NCI-H187 (cell line): ENCODE data around the gene PKP3.
"Not testable (repeated sequence)": the region's sequence is repeated elsewhere in the genome, so short reads cannot be mapped to it uniquely, and the experiment has no call there.

Source experiments
- DNase-seq, 2 experiments: peaks; one replicate each; lab custom pipeline; 2025; lab: John Stamatoyannopoulos, UW

Gene PKP3

DNA sequence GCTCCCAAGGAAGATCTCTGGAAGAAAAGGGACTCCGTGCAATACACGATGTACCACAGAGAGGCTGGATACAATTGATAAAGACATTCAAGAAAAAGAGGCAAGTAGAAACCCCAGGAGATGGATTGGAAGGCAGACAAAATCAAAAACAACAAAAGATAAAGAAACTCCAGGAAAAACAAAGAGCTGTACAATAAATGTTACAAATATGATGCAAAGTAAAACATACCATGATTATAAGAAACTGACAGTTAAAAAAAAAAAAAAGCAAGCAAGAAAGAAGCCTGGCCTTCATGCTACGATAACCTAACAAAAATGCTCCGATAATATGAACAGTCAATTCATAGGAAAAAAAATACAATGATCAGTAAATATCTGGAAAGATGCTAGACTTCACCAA is 31.3 kb downstream of the PKP3 start:
- no peak for DNase-seq

DNA sequence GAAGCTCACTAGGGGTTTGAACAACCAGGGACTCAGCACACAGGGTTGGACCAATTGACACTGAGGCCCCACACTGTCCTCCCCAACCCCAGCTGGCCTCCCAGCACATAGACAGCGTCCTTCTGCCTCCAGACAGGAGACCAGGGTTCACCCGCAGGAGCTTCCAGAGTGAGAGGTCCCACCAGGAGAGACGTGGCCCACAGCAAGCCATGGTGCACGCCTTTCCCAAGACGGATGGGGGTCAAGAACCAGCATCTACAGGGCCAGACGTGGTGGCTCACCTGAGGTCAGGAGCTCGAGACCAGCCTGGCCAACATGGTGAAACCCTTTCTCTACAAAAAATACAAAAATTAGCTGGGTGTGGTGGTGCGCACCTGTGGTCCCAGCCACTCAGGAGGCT is 32.8 kb downstream of the PKP3 start:
- DNase-seq: no peak

DNA sequence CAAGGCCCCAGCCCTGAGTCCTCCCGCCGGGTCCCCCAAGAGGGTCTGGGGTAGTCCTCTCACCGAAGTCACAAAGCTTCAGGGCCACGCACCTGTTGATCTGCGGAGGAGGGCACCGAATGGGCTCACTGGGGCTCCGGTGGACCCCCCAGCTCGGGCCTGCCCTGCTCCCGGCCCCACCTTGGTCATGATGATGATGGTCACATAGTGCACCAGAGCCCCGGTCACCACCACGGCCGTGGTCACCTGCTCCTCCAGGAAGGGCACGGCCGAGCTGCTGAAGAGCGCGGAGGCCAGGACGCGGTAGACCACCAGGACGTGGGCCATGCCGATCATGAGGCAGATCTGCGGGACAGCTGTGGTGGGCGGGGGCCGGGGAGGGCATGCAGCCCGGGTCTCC is 34.3 kb downstream of the PKP3 start:
- DNase-seq: no peak

DNA sequence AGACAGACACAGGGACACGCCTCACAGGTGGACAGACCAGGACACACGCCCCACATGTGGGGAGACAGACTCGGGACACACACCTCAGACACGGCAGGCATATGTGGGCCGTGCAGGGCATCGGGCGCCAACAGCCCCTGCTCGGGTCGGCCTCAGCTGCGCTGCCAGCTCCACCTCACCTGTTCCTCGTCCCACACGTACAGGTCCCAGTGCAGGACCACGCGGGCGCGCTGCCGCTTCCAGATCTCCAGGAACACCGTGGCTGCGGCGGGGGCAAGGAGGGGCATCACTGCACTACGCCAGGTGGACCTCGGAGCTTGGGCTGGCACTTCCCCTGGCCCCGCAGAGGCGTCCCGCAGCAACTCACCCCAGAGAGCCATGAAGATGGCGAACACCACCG is 35.4 kb downstream of the PKP3 start:
- no peak for DNase-seq

DNA sequence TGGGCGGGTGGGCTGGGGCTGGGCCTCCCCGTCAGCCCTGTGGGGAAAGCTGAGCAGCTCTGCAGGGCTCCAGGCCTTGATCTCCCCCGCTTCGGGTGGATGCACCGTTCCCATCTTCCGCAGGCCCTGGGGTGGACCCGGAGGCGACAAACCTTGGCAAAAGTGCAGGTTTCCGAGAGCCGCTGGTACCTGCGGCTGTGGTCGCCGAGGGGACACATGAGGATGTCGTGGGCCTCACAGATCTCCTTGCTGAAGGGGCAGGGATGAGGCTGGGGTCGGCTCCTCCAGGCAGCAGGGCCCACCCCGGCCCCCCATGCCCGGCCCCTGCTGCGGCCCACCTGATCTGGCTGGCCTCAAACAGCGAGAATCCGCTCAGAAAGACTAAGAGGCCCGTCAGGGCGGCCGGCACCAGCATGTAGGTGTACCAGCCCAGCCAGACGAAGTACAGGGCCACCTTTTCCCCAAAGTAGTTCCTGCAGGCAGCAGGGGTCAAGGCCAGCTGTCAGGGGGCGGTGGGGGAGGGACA is 36.0 kb downstream of the PKP3 start:
- no peak for DNase-seq

DNA sequence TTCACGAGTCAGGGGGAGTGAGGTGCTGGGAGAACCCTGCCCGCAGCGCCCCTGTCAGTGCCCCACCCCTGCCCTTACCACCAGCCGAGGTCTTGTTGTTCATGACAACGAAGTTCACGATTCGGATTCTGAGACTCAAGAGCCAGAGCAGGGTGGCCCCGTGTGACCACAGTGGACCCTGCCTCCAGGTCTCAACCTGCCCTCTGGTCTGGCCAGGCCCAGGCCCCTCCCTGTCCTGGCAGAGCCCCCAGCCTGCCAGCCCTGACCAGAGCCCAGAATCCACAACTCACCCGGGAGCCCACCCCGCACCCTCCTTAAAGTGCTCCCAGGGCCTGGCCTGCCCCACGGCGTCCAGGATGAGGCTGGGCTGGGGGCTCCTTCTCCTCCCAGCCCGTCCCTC is 37.9 kb downstream of the PKP3 start:
- DNase-seq: no peak

DNA sequence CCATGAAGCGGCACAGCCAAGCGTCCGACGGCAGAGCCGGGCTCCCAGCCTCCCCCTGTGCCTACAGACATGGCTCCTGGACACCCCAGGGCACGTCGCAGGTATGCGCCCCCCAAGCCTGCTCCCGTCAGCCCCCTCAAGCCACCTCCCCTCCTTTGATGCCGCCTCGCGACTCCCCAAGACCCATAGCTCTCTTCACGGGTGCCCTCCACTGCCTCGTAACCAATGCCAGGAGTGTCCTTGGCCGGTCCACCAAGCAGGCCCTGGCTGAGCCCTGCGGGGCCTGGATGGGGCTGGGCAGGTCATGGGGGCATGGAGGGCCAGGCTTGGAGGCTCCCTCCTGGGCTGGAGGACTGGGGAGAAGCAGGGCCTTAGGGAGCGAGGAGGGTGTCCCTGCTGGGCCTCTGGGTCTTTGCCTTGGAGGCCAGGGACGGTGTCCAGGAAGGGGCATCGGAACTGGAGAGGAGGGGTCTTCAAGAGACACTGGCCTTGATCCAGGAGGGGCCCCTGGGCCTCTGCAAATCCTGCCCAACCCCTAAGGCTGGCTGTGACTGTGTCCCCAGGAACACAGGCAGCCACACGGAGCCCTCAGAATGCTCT is 38.6 kb downstream of the PKP3 start:
- DNase-seq: no peak

DNA sequence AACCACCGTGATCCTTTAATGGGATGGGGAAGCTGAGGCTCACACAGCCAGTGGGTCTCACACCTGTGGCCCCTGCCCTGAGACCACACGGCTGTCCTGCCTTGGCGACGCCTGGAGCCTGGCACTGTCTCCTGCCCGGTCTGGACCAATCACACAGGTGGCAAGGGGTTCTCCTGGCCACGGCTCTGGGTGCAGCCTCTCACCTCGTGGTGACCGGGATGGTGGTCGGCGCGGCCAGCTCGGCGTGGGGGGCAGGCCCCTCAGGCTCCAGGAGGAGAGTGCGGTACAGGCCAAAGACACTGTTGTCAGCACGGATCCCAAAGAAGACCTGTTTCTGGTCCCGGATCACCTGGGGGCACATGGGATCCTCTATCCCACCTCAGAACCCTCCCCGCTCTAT is 39.1 kb downstream of the PKP3 start:
- DNase-seq: no peak

DNA sequence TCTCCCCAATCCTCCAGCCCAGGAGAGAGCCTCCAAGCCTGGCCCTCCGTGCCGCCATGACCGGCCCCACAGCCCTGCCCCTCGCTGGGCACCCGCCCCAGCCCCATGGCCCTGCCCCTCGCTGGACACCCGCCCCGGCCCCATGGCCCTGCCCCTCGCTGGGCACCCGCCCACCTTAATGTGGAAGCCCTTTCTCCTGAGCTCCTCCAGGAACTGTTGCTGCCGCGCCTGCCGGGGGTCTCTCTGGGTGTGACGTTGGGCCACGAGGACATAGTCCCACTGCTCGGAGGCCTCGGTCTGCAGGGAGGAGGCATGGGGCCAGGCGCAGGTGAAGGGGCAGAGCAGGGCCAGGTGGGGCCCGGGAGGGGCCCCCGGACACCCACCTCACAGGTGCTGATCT is 39.6 kb downstream of the PKP3 start:
- no peak for DNase-seq

DNA sequence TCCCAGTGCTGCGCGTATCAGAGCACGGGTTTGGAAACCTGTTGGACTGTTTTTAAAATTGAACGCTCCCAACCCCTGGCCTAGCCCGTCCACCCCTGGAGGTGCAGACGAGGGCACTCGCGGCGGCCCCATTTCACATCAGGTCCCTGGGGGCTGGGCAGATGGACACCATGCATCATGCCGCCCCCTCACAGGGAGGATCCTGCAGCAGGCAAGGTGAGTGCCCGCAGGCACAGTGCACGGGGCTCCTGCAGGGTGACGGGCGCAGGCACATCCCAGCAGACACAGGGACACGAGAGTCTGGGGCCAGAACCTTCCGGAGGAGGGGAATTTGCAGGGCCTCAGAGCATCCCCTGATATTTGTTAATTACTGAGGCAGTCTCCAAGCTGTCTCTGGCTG is 40.5 kb downstream of the PKP3 start:
- no peak for DNase-seq

DNA sequence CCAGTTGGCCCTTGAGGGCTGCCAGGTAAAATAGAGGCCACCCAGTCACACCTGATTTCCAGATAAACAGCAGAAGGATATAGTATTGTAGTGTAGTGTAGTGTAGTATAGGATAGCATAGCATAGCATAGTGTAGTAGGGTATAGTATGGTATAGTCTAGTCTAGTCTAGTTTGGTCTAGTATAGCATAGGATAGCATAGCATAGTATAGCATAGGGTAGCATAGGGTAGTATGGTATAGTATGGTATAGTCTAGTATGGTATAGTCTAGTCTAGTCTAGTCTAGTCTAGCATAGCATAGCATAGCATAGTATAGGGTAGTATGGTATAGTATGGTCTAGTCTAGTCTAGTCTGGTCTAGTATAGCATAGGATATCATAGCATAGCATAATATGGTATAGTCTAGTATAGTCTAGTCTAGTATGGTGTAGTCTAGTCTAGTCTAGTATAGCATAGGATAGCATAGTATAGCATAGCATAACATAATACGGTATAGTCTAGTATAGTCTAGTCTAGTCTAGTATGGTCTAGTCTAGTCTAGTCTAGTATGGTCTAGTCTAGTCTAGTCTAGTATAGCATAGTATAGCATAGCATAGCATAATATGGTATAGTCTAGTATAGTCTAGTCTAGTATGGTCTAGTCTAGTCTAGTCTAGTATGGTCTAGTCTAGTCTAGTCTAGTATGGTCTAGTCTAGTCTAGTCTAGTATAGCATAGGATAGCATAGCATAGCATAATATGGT is 41.2 kb downstream of the PKP3 start:
- DNase-seq: not testable (repeated sequence)

DNA sequence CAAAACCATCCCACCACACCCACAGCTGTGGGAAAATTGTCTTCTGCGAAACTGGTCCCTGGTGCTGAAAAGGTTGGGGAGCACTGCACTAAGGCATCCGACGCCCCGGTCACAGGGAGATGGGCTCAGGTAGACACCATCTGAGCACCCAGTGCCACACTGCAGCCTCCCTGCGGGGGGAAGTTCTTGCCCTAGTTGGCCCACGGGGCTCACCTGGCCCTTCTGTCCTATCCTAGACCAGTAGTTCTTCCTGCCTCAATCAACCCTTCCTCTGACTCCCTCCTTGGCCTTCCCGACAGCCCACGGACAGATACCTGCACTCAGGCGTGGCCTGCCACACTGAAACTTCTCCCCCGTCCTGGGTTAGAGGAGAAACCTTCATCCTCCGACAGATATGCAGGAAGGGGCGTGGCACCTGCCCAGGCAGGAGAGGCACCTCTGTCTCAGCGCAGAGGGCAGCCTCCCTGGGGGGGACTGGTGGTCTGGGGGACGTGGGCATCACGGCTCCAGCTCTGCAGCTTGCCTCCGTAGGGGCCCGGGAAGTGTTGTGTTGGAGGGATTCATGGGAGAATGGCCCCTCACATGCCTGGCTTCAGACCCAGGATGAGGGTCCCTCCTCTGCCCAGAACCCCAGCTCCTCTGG is 43.3 kb downstream of the PKP3 start:
- no peak for DNase-seq

DNA sequence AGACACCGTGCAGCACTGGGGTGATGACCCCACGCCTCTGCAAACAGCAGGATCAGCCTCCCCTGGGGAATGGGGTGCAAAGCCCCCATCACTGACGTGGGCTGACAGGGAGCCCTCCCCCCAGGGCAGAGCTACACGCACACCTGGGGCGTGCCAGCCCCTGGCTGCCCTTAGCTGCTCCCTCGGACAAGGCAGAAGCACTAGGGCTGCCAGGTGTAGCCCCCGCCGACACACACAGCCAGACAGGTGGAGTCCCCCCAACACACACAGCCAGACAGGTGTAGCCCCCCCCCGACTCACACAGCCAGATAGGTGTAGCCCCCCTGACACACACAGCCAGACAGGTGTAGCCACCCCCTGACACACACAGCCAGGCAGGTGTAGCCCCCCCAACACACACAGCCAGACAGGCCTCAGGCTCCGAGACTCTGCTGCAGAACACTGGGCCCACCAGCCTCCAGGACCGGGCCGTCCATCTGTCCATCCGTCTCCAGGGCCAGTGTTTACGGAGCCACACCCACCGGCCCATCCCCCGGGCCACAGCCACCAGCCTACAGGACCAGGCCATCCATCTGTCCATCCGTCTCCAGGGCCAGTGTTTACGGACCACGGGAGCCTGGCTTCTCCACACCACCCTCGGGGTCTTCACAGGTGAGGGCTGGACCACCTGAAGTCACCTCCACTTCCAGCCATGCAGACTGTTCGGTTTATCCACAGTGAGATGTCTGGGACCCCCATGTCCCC is 44.3 kb downstream of the PKP3 start:
- DNase-seq: no peak

DNA sequence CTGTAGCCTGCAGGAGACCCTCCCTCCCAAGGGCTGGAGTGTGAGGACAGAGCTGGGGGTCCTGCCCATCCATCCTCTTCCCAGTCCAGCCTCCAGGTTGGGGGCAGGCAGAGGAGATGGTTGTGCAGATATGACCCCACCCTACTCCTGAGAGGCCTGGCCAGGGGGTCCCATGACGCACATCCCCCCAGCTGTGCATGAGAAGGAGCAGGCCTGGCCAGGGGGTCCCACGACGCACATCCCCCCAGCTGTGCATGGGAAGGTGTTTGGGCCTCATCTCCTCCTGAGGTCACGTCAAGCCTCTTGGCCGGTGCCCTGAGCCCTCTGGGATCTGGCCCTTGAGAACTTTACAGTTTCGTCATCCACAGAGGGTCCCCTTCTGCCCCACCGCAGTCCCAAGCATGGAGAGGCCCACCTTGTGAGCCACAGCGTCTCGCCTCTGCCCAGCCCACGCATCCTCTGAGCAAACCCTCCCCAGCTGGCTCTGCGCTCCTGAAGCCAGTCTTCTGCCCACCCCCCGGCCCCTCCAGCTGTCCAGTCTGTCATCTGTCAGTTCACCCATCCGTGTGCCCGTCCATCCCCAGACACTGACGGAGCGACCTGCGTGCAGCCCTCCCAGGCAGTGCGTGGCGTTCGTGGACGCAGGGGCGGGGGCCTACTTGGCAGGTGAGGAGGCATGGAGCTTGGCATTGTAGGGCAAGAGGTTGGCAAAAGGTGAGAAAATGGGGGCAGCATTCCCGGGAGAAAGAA is 45.5 kb downstream of the PKP3 start:
- DNase-seq: no peak

DNA sequence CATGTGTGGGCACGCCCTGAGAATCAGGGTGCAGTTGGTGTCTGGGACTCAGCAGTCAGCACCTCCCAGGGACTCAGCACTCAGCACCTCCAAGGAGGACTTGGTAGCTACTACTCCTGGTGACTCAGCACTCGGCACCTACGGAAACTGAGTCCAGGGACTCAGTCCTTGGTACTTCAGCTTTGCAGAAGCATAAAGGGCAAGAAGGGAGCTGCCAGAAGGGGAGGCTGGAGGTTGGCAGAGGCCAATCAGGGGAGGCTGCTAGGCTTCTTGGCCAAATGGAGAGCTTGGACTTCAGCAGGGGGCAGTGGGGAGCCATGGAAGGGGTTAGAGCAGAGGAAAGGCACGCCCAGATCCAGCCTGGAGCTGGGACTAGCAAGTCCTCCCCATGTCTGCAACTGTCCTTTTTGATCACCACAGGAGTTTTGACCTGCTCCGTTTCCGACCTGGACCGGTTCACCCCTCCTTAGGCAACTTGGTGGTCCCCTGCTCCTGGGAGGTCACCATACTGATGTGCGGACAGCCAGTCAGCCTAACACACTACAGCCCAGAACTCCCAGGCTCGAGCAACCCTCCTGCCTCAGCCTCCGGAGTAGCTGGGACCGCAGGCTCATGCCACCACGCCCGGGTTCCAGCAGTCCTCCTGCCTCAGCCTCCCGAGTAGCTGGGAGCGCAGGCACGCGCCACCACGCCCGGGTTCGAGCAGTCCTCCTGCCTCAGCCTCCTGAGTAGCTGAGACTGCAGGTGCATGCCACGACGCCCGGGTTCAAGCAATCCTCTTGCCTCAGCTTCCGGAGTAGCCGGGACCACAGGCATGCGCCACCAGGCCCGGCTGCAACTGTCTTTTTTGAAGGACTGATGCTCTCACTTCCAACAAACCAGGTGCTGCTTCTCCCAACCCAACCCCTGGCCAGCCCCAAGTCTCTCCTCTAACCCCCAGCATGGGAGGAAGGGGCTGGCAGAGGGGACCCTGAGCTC is 46.3 kb downstream of the PKP3 start:
- no peak for DNase-seq

DNA sequence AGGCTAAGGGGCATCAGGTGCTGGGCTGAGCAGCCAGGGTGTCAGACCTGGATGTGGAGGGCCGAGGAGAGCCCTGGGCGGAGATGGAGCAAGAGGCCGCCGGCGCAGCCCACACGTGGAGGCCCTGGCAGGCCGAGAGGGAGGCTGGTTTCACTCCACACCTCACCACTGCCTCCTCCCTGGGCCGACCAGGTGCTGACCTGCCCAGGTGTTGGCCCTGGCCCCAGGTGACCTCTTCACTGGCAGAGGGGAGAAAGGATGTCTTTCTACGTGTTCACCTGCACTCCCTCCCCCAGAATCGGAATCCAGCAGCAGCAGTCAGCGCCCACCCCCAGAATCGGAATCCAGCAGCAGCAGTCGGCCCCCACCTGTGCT is 47.0 kb downstream of the PKP3 start:
- DNase-seq: no peak

DNA sequence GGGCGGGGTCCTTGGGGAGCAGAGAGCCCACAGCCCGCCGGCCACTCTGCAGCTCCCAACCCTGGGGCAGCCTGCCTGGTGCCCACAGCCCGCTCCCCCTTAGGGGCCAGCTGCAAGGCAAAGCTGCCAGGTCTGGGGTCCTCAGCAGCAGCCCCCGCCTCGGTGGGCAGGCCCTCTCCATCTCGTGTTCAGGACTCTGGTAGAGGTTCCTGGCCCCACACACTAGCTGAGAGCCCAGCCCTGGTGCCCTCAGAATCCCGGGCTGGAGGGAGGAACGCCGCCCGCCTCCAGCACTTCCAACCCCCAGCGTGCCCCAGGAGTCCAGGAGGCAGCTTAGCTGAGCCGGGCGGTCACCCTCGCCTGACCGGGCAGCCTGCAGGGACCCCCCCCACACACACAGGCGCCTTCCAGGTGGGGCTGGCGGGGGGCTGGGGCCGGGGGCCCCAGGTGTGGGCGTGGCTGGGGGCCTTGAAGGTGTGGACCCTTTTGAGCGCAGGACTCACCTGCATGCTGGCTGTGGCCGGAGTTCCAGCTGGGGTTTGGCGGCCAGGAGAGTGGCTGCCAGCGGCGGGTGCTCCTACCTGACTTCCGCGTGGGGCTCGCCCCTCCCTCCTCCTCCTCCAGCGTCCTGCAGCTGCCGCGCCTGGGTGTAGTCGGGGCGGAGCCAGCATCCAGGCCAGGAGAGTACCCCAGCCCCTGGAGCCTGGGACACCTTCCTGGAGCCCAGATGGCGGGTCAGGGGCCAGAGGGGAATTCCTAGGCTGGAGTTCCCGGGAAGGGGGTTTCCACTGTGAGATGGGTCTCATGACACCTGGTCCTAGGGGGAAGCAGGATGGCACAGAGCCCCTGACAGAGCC is 47.6 kb downstream of the PKP3 start, which contains the start of gene ANO9:
Gene ANO9, minus strand, starts transcription at position 594 of the 857 bp plus-strand sequence. Its CDS starts 85 bp downstream, at position 509.
- DNase-seq: peak; percentile 29 to 84

DNA sequence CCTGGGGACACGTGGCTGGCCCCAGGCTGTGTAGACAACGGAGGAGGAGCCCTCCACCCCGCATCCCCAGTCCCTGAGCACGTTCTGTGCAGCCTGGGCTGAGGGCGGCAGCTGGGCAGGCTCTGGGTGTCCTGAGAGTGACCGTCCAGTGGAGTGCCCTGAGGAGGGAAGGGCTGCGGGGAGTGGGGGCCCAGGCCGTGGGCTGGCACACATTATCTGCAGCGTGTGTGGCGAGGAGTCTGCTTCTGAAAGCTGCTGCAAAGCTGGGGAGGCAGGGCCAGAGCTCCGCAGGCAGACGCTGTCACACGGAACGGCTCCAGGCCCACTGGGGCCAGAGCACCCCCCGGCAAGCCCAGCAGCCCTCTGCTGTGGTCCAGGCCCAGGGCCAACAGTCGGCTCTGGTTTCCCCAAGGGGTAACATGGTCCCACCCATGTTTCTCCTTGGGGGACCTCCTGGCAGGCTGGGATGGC is 48.6 kb downstream of the PKP3 start:
- DNase-seq: no peak

DNA sequence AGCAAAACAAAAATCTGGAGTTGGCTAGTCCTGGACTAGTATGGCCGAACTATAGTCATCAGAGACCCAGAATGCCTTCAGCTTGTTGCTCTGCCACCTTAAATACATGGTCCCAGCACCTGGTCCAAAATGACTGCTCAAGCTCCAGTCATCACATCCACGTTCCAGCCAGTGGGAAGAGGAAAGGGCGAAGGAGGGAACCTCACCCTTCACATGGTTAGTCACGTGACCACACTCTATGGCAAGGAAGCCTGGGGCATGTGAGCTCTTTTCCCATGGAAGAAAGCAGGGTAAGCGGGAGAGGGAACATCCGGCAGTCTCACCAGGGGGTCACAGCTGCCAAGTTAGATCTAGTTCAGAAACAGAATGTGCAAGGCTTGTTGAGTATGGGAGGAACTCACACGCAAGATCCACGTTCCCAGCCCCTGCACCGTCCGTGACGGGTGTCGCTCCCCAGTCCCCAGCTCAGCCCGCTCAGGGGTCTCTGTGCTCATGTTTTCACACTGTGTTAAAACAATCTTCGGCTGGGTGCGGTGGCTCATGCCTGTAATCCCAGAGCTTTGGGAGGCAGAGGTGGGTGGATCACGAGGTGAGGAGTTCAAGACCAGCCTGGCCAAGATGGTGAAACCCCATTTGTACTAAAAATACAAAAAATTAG is 49.7 kb downstream of the PKP3 start:
- peak; percentile 70 to 76 for DNase-seq
